Measurements from ENCODE around the gene PTPN2.

The PTPN2 gene

GRCh38 chr18:12857991-12858544, 26.0 kb downstream of the PTPN2 start:
- no peak for DNase-seq (ENCODE audit: low read depth)

- DNase-seq (ENCODE audit: low read depth), result no peak
These were observed 26.7 kb downstream of the PTPN2 start for GRCh38 chr18:12857215-12857905.

- no peak for DNase-seq (ENCODE audit: low read depth)
These were observed 28.1 kb downstream of the PTPN2 start for GRCh38 chr18:12855916-12856315.

GRCh38 chr18:12852566-12853315, 31.3 kb downstream of the PTPN2 start:
- no peak for DNase-seq (ENCODE audit: low read depth)

- DNase-seq (ENCODE audit: low read depth), result no peak
These were observed 32.3 kb downstream of the PTPN2 start for GRCh38 chr18:12851716-12852115.

GRCh38 chr18:12849548-12849947, 34.5 kb downstream of the PTPN2 start:
- DNase-seq (ENCODE audit: low read depth), result no peak

GRCh38 chr18:12848405-12848804, 35.6 kb downstream of the PTPN2 start:
- no peak for DNase-seq (ENCODE audit: low read depth)

GRCh38 chr18:12844391-12844790, 39.6 kb downstream of the PTPN2 start:
- DNase-seq (ENCODE audit: low read depth), result no peak

GRCh38 chr18:12843420-12844350, 40.4 kb downstream of the PTPN2 start:
- DNase-seq (ENCODE audit: low read depth), result no peak

- no peak for DNase-seq (ENCODE audit: low read depth)
These were observed 41.3 kb downstream of the PTPN2 start for GRCh38 chr18:12842459-12843380.

GRCh38 chr18:12841070-12841469, 43.0 kb downstream of the PTPN2 start:
- no peak for DNase-seq (ENCODE audit: low read depth)

- no peak for DNase-seq (ENCODE audit: low read depth)
These were observed 43.7 kb downstream of the PTPN2 start for GRCh38 chr18:12840382-12840781.

GRCh38 chr18:12839526-12840196, 44.4 kb downstream of the PTPN2 start:
- peak; percentile 8 for DNase-seq (ENCODE audit: low read depth)

- DNase-seq (ENCODE audit: low read depth), result no peak
These were observed 44.9 kb downstream of the PTPN2 start for GRCh38 chr18:12839057-12839525.

- no peak for DNase-seq (ENCODE audit: low read depth)
These were observed 45.8 kb downstream of the PTPN2 start for GRCh38 chr18:12838178-12838634.

GRCh38 chr18:12837747-12838146, 46.3 kb downstream of the PTPN2 start:
- DNase-seq (ENCODE audit: low read depth), result no peak

- DNase-seq (ENCODE audit: low read depth), result no peak
These were observed 47.5 kb downstream of the PTPN2 start for GRCh38 chr18:12836551-12836950.

GRCh38 chr18:12828116-12829051, 55.7 kb downstream of the PTPN2 start:
- DNase-seq (ENCODE audit: low read depth), result no peak

- DNase-seq (ENCODE audit: low read depth), result no peak
These were observed 56.4 kb downstream of the PTPN2 start for GRCh38 chr18:12827588-12827987.

Measured in T-helper 22 cell (primary cell).